Stimulated activated naive CD8-positive, alpha-beta T cell treated with anti-CD3 and anti-CD28 coated beads, Interleukin-15, amount 100 ng/mL, for 72 hours (primary cell): ENCODE measurements around the gene POLR2L.

ENCODE experiments used
- ATAC-seq: fragments of 150-1000 bp; cut with Tn5 transposase; 2 replicates; pipeline ENCODE4 v1.10.0; 2021; ENCODE audit warnings: mild to moderate bottlenecking, moderate library complexity
- DNase-seq, 2 donors: peaks; one replicate each; pipeline ENCODE4 v3.0.0; 2021 to 2022
- H3K27ac Mint-ChIP-seq, 2 donors: one replicate each; pipeline ENCODE4 v1.8.0; 2022; ENCODE audit warnings: mild to moderate bottlenecking in 2 of 2, mixed read lengths in 2 of 2, moderate library complexity in 2 of 2
- H3K27me3 Mint-ChIP-seq: one replicate; pipeline ENCODE4 v1.8.0; 2022; ENCODE audit warnings: mixed read lengths
- H3K4me1 Mint-ChIP-seq: one replicate; pipeline ENCODE4 v1.8.0; 2022; ENCODE audit warnings: mild to moderate bottlenecking, mixed read lengths
- H3K4me3 Mint-ChIP-seq, 2 donors: one replicate each; pipeline ENCODE4 v1.8.0; 2022; ENCODE audit warnings: mild to moderate bottlenecking in 2 of 2, mixed read lengths in 2 of 2, moderate library complexity in 1 of 2
- H3K9me3 Mint-ChIP-seq, 2 donors: one replicate each; pipeline ENCODE4 v1.8.0; 2022; ENCODE audit warnings: mixed read lengths in 2 of 2

The POLR2L gene

GRCh38 chr11:873706-874105, 31.4 kb upstream of the POLR2L start:
- no peak overlapping the region for H3K27ac Mint-ChIP-seq

GRCh38 chr11:872799-873198, 30.5 kb upstream of the POLR2L start:
- no peaks in the 10 kb centered on the region for H3K4me1 Mint-ChIP-seq
- ATAC-seq = no peak

More at GRCh38 chr11:873706-874105, 31.4 kb upstream of the POLR2L start:
- Mint-ChIP-seq H3K27me3 (no peaks in the 10 kb centered on the region), H3K9me3 (no peaks in the 10 kb centered on the region), H3K4me3 (no peak overlapping the region), H3K4me1 (no peaks in the 10 kb centered on the region)
- ATAC-seq (no peak), DNase-seq (no peak)

GRCh38 chr11:871472-871871, 29.1 kb upstream of the POLR2L start:
- H3K27ac Mint-ChIP-seq = no peak overlapping the region
- H3K4me1 Mint-ChIP-seq = no peaks in the 10 kb centered on the region
- H3K4me3 Mint-ChIP-seq = no peak overlapping the region
- DNase-seq = no peak
- H3K27me3 Mint-ChIP-seq = no peaks in the 10 kb centered on the region
- H3K9me3 Mint-ChIP-seq = no peaks in the 10 kb centered on the region
- no peak for ATAC-seq

More at GRCh38 chr11:872799-873198, 30.5 kb upstream of the POLR2L start:
- no peak overlapping the region for H3K4me3 Mint-ChIP-seq
- no peaks in the 10 kb centered on the region for H3K9me3 Mint-ChIP-seq
- no peak for DNase-seq
- H3K27me3 Mint-ChIP-seq = no peaks in the 10 kb centered on the region
- no peak overlapping the region for H3K27ac Mint-ChIP-seq

- no peaks in the 10 kb centered on the region for H3K27me3 Mint-ChIP-seq
- ATAC-seq = no peak
These were observed 28.1 kb upstream of the POLR2L start for GRCh38 chr11:870418-870817.

GRCh38 chr11:870127-870413, 27.7 kb upstream of the POLR2L start:
- no peak overlapping the region for H3K4me3 Mint-ChIP-seq
- no peak for DNase-seq
- H3K27me3 Mint-ChIP-seq = no peaks in the 10 kb centered on the region
- no peaks in the 10 kb centered on the region for H3K4me1 Mint-ChIP-seq
- no peaks in the 10 kb centered on the region for H3K9me3 Mint-ChIP-seq
- no peak overlapping the region for H3K27ac Mint-ChIP-seq
- no peak for ATAC-seq

More at GRCh38 chr11:870418-870817, 28.1 kb upstream of the POLR2L start:
- Mint-ChIP-seq H3K4me1 (no peaks in the 10 kb centered on the region), H3K27ac (no peak overlapping the region), H3K9me3 (no peaks in the 10 kb centered on the region), H3K4me3 (no peak overlapping the region)
- no peak for DNase-seq

- Mint-ChIP-seq H3K4me3 (no peak overlapping the region), H3K9me3 (no peaks in the 10 kb centered on the region), H3K4me1 (no peaks in the 10 kb centered on the region), H3K27ac (peak overlapping the region in 1 of 2 donors; percentile 27), H3K27me3 (no peaks in the 10 kb centered on the region)
- ATAC-seq = no peak
- no peak for DNase-seq
These were observed 27.2 kb upstream of the POLR2L start for GRCh38 chr11:869399-870126.

- no peak for DNase-seq
- H3K4me1 Mint-ChIP-seq = no peaks in the 10 kb centered on the region
- no peak overlapping the region for H3K4me3 Mint-ChIP-seq
- ATAC-seq = no peak
- no peaks in the 10 kb centered on the region for H3K27me3 Mint-ChIP-seq
- no peaks in the 10 kb centered on the region for H3K9me3 Mint-ChIP-seq
- H3K27ac Mint-ChIP-seq = peak overlapping the region in 1 of 2 donors; percentile 78
These were observed 26.5 kb upstream of the POLR2L start for GRCh38 chr11:868802-869201.

- Mint-ChIP-seq H3K4me3 (no peak overlapping the region), H3K27ac (peak overlapping the region in 1 of 2 donors; percentile 22), H3K4me1 (no peaks in the 10 kb centered on the region), H3K9me3 (no peaks in the 10 kb centered on the region), H3K27me3 (no peaks in the 10 kb centered on the region)
- ATAC-seq (no peak), DNase-seq (no peak)
These were observed 26.1 kb upstream of the POLR2L start for GRCh38 chr11:868394-868793.

- ATAC-seq (no peak), DNase-seq (no peak)
- H3K4me3 Mint-ChIP-seq = no peak overlapping the region
- peak overlapping the region in 1 of 2 donors; percentile 22 for H3K27ac Mint-ChIP-seq
- no peaks in the 10 kb centered on the region for H3K9me3 Mint-ChIP-seq
- no peaks in the 10 kb centered on the region for H3K27me3 Mint-ChIP-seq
- no peaks in the 10 kb centered on the region for H3K4me1 Mint-ChIP-seq
These were observed 25.6 kb upstream of the POLR2L start for GRCh38 chr11:867856-868358.

- Mint-ChIP-seq H3K4me1 (no peaks in the 10 kb centered on the region), H3K9me3 (no peaks in the 10 kb centered on the region), H3K27ac (no peak overlapping the region)
These were observed 24.2 kb upstream of the POLR2L start for GRCh38 chr11:866481-866880.

GRCh38 chr11:865462-866430, 23.4 kb upstream of the POLR2L start:
- H3K4me3 Mint-ChIP-seq = no peak overlapping the region
- no peaks in the 10 kb centered on the region for H3K27me3 Mint-ChIP-seq

More at GRCh38 chr11:866481-866880, 24.2 kb upstream of the POLR2L start:
- no peak for DNase-seq
- Mint-ChIP-seq H3K27me3 (no peaks in the 10 kb centered on the region), H3K4me3 (no peak overlapping the region)
- ATAC-seq = no peak

GRCh38 chr11:864898-865297, 22.6 kb upstream of the POLR2L start:
- no peaks in the 10 kb centered on the region for H3K27me3 Mint-ChIP-seq
- no peak overlapping the region for H3K27ac Mint-ChIP-seq
- H3K4me3 Mint-ChIP-seq = no peak overlapping the region
- ATAC-seq (no peak), DNase-seq (no peak)
- peaks cover 3% of the 10 kb centered on the region for H3K4me1 Mint-ChIP-seq
- H3K9me3 Mint-ChIP-seq = no peaks in the 10 kb centered on the region

More at GRCh38 chr11:865462-866430, 23.4 kb upstream of the POLR2L start:
- no peak for ATAC-seq
- Mint-ChIP-seq H3K9me3 (no peaks in the 10 kb centered on the region), H3K27ac (peak overlapping the region in 1 of 2 donors; percentile 95), H3K4me1 (no peaks in the 10 kb centered on the region)
- no peak for DNase-seq

GRCh38 chr11:863910-864827, 21.8 kb upstream of the POLR2L start:
- Mint-ChIP-seq H3K27ac (peak overlapping the region in 1 of 2 donors; percentile 19), H3K4me3 (no peak overlapping the region), H3K9me3 (no peaks in the 10 kb centered on the region), H3K27me3 (no peaks in the 10 kb centered on the region), H3K4me1 (peaks cover 10% of the 10 kb centered on the region)
- no peak for DNase-seq
- no peak for ATAC-seq

- Mint-ChIP-seq H3K4me1 (peaks cover 10% of the 10 kb centered on the region), H3K27ac (peak overlapping the region in 1 of 2 donors; percentile 85), H3K27me3 (no peaks in the 10 kb centered on the region), H3K9me3 (no peaks in the 10 kb centered on the region), H3K4me3 (no peak overlapping the region)
- no peak for ATAC-seq
- no peak for DNase-seq
These were observed 20.9 kb upstream of the POLR2L start for GRCh38 chr11:863023-863909.
